Measurements from ENCODE around the gene BRD3.
"Not testable (repeated sequence)": the region's sequence is repeated elsewhere in the genome, so short reads cannot be mapped to it uniquely, and the experiment has no call there.

Gene BRD3

GRCh38 chr9:133991214-133991921 lies 76.5 kb downstream of the BRD3 start:
- DNase-seq = no peak

GRCh38 chr9:133990366-133991213 lies 77.2 kb downstream of the BRD3 start:
- DNase-seq = no peak

- DNase-seq = no peak
Measured at GRCh38 chr9:133989625-133990365, 78.0 kb downstream of the BRD3 start.

- DNase-seq = not testable (repeated sequence)
Measured at GRCh38 chr9:133988771-133989170, 79.1 kb downstream of the BRD3 start.

- no peak for DNase-seq
Measured at GRCh38 chr9:133987946-133988665, 79.7 kb downstream of the BRD3 start.

- no peak for DNase-seq
Measured at GRCh38 chr9:133987446-133987788, 80.4 kb downstream of the BRD3 start.

GRCh38 chr9:133986774-133987445 lies 80.9 kb downstream of the BRD3 start:
- DNase-seq = no peak

- DNase-seq = no peak
Measured at GRCh38 chr9:133986061-133986460, 81.8 kb downstream of the BRD3 start.

GRCh38 chr9:133982971-133983720 lies 84.7 kb downstream of the BRD3 start:
- no peak for DNase-seq

GRCh38 chr9:133981958-133982681 lies 85.7 kb downstream of the BRD3 start:
- no peak for DNase-seq

GRCh38 chr9:133981589-133981957 lies 86.3 kb downstream of the BRD3 start:
- DNase-seq = no peak

GRCh38 chr9:133980864-133981588 lies 86.8 kb downstream of the BRD3 start:
- no peak for DNase-seq
